ENCODE results near the gene HPCAL1.

DNA sequence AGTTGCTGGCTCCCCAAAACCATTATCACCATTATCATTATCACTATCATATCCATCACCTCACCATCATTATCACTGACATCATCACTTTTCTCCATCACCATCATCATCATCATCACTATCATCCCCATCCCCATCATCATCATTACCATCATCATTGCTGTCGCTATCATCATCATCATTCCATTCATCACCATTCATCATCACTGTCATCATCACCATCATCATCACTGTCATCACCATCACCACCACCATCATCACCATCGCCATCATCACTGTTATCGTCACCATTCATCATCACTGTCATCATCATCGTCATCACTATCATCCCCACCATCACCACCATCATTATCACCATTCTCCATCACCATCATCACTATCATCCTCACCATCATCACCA is 9.0 kb downstream of the HPCAL1 start:
- no peak for TF ChIP-seq ETS1 (IDR thresholded peaks at IDR 0.05)
- TF ChIP-seq CTCF (conservative IDR thresholded peaks at IDR 0.05; ENCODE audit: low read depth in 2 of 2): no peak
- TF ChIP-seq EZH2 (IDR thresholded peaks at IDR 0.05; ENCODE audit: low read depth, unreplicated experiment): no peak
- TF ChIP-seq, protein P1, sequence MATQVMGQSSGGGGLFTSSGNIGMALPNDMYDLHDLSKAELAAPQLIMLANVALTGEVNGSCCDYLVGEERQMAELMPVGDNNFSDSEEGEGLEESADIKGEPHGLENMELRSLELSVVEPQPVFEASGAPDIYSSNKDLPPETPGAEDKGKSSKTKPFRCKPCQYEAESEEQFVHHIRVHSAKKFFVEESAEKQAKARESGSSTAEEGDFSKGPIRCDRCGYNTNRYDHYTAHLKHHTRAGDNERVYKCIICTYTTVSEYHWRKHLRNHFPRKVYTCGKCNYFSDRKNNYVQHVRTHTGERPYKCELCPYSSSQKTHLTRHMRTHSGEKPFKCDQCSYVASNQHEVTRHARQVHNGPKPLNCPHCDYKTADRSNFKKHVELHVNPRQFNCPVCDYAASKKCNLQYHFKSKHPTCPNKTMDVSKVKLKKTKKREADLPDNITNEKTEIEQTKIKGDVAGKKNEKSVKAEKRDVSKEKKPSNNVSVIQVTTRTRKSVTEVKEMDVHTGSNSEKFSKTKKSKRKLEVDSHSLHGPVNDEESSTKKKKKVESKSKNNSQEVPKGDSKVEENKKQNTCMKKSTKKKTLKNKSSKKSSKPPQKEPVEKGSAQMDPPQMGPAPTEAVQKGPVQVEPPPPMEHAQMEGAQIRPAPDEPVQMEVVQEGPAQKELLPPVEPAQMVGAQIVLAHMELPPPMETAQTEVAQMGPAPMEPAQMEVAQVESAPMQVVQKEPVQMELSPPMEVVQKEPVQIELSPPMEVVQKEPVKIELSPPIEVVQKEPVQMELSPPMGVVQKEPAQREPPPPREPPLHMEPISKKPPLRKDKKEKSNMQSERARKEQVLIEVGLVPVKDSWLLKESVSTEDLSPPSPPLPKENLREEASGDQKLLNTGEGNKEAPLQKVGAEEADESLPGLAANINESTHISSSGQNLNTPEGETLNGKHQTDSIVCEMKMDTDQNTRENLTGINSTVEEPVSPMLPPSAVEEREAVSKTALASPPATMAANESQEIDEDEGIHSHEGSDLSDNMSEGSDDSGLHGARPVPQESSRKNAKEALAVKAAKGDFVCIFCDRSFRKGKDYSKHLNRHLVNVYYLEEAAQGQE (IDR thresholded peaks at IDR 0.05; ENCODE audit: unreplicated experiment): no peak
- no peak for TF ChIP-seq EZH2phosphoT487 (IDR thresholded peaks at IDR 0.05; ENCODE audit: unreplicated experiment)
- no peak for TF ChIP-seq ZNF331 (CRISPR knock-in tag; IDR thresholded peaks at IDR 0.05; ENCODE audit: low read depth)
- TF ChIP-seq POLR2AphosphoS5 (IDR thresholded peaks at IDR 0.05; ENCODE audit: low read depth): no peak
- TF ChIP-seq CREB1 (CRISPR knock-in tag; IDR thresholded peaks at IDR 0.05; ENCODE audit: low read depth): no peak; the same call in 1 of the 2 replicates
- no peak for TF ChIP-seq JUNB (IDR thresholded peaks at IDR 0.05; ENCODE audit: unreplicated experiment)
- no peak for TF ChIP-seq STAT1 (IDR thresholded peaks at IDR 0.05; ENCODE audit: unreplicated experiment)

All from GM23338 (cell line).